Ovary (tissue), 9 donors: ENCODE measurements around the gene SMOC2. TPM values are rescaled to one million over a fixed set of nuclear protein-coding genes. Genes with fewer than 3 reads are reported as not detected.
A peak's percentile ranks its signal among the peaks of the same experiment; 100 is the strongest.

ENCODE experiments used
- DNase-seq, 5 donors: peaks; one replicate each; pipeline ENCODE4 v3.0.0-alpha.2; 2019 to 2020
- H3K27ac ChIP-seq, 2 donors: fragments of 200-600 bp; one replicate each; pipeline versions ENCODE4 v1.5.1 to v1.8.0; 2019 to 2022
- H3K27me3 ChIP-seq: fragments of 200-600 bp; one replicate; pipeline ENCODE4 v1.8.0; 2022
- H3K36me3 ChIP-seq: fragments of 200-600 bp; sonication (generic); one replicate; pipeline ENCODE4 v1.5.1; 2019
- H3K4me1 ChIP-seq: one replicate; pipeline ENCODE4 v1.8.1; 2013; ENCODE audit warnings: mild to moderate bottlenecking, moderate library complexity; ENCODE audit not compliant: insufficient read depth
- H3K4me3 ChIP-seq: fragments of 200-600 bp; sonication (generic); one replicate; pipeline ENCODE4 v1.5.1; 2017
- H3K9me3 ChIP-seq, 2 donors: fragments of 200-600 bp in 1 of 2; sonication (generic) in 1 of 2; one replicate each; pipeline versions ENCODE4 v1.5.1 to v1.8.1; 2013 to 2019; ENCODE audit warnings: mild to moderate bottlenecking in 1 of 2, moderate library complexity in 1 of 2
- CTCF ChIP-seq, 3 donors: fragments of 450-650 bp in 2 of 3; fragments of 200-600 bp in 1 of 3; IDR thresholded peaks; one replicate each; pipeline versions ENCODE4 v1.5.1 to v1.8.0; 2016 to 2022; ENCODE audit warnings: antibody characterized with exemption in 3 of 3, mild to moderate bottlenecking in 1 of 3
- EP300 ChIP-seq: sonication (generic); formaldehyde crosslinking; IDR thresholded peaks from one replicate; pipeline ENCODE4 v1.6.1; 2017; ENCODE audit warnings: antibody characterized with exemption
- POLR2A ChIP-seq: fragments of 450-650 bp; IDR thresholded peaks from one replicate; pipeline ENCODE4 v1.6.1; 2017; ENCODE audit warnings: antibody characterized with exemption, mild to moderate bottlenecking, moderate library complexity
- WGBS, 3 donors: extraction: QIAGEN DNeasy Blood & Tissue Kit in 1 of 3; methylation state at CpG; one replicate each; pipeline versions ENCODE4 v1.1.5 to v1.1.7; 2013 to 2017; 5-methylcytosine and 5-hydroxymethylcytosine counted together
- intact Hi-C, 4 donors: fragments of 100-400 bp; cut with DNase I; formaldehyde crosslinking; loops; one replicate each; pipeline versions ENCODE4 v1.11.0 to v1.15.1; 2022 to 2023
- polyA plus RNA-seq, 2 donors: library from polyadenylated mRNA; stranded (reverse); fragments of 200-250 nt in 1 of 2; fragments of 350-450 nt in 1 of 2; fragmentation: Illumina TruSeq in 1 of 2; extraction: RNeasy Lipid Tissue Mini Kit (QIAGEN cat#74804) in 1 of 2; gene quantifications; one replicate each; pipeline ENCODE4 v1.2.3, GENCODE V29; 2013 to 2014
- total RNA-seq, 7 donors: library from RNA; depleted of rRNA in 2 of 7; stranded (reverse); fragments of >200 nt in 2 of 7; fragmentation: NEBNext Ultra II Directional in 3 of 7; extraction: Animal tissue kit (Norgen Biotek cat#: 25700) in 3 of 7; gene quantifications; one replicate each; pipeline versions ENCODE4 v1.1.0 to v1.2.4, GENCODE V29; 2016 to 2023
- donor health status: DM: no; HTN: no; CAD: no; lungs with moderate emphysema.
- donor health status: DM: no; HTN: no; CAD: no.
- donor health status: Bipolar disorder and iron deficiency.
- donor health status: DM: yes; HTN: yes; CAD: no.
- donor health status: DM: no; HTN: no; CAD: no.
- donor health status: DM: yes; HTN: yes; CAD: no.

The SMOC2 gene
- total and polyA plus RNA-seq, 9 donors, result 84.4 to 272 (median 129) TPM

- no peak overlapping the region for H3K27ac ChIP-seq
- TF ChIP-seq EP300, result no peak
- TF ChIP-seq CTCF (IDR thresholded peaks at IDR 0.05), result no peak
- no peak for TF ChIP-seq POLR2A
- H3K4me3 ChIP-seq, result no peak overlapping the region
- H3K9me3 ChIP-seq, result no peaks in the 10 kb centered on the region
- 83 to 93% (median 92%) methylated on average over 13 to 14 of the region's 14 CpGs for WGBS, 3 donors
- H3K27me3 ChIP-seq, result no peaks in the 10 kb centered on the region
- peaks cover 2% of the 10 kb centered on the region for H3K4me1 ChIP-seq
- intact Hi-C loops, result loop anchor here in 1 of 4 donors (10.0 kb wide), 1 partner anchor 237 kb away; no protein-coding TSS in a partner anchor
- no peak for DNase-seq
- H3K36me3 ChIP-seq, result no peaks in the 10 kb centered on the region
These were observed 170.7 kb downstream of the SMOC2 start for GRCh38 chr6:168611691-168612090.

DNA sequence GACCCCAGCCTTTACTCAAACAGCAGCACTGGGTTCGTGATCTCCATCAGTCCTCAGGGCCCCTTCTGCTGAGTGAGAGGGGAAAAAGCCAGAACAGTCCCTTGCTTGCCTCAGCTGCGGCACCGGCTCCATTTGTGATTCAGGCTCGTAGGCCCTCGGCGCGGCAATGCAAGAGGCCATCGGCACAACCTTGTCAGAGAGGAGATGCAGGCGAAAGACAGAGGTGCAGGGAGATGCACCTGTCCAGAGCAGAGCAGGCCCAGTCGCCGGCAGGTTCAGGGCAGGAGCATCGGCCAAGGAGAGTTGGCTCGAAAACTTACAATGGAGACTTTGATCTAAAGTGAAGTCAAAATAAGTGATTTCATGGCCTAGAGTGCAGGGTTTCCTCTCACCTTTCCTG, 171.6 kb downstream of the SMOC2 start:
- Histone ChIP-seq H3K36me3 (no peaks in the 10 kb centered on the region), H3K27me3 (no peaks in the 10 kb centered on the region), H3K4me1 (peaks cover 7% of the 10 kb centered on the region), H3K9me3 (no peaks in the 10 kb centered on the region), H3K4me3 (no peak overlapping the region), H3K27ac (no peak overlapping the region)
- intact Hi-C loops, result loop anchor here in 1 of 4 donors (10.0 kb wide), 1 partner anchor 238 kb away; no protein-coding TSS in a partner anchor
- DNase-seq, result no peak
- 93 to 98% (median 96%) methylated on average over 13 of the region's 13 CpGs for WGBS, 3 donors
- TF ChIP-seq CTCF (IDR thresholded peaks at IDR 0.05), result no peak
- TF ChIP-seq POLR2A, result no peak
- TF ChIP-seq EP300, result no peak

DNA sequence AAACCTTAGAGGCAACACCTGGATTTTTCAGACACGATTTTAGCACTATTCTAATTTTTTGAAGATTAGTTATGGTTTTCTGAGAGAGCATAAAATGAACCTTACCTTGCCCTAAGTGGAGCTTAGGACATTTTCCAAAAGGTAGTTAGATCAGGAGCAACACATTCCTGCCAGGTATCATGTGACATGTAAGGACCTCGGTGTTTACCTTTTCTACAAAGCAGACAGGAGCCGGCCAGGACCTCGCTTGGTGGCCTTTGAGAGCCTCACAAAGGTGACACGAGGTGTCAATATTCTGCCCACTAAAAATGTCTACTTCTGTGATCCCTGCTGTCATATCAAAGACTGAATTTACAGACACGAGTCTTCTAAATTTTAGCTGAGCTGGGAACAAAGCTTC, 174.9 kb downstream of the SMOC2 start:
- DNase-seq, result no peak

DNA sequence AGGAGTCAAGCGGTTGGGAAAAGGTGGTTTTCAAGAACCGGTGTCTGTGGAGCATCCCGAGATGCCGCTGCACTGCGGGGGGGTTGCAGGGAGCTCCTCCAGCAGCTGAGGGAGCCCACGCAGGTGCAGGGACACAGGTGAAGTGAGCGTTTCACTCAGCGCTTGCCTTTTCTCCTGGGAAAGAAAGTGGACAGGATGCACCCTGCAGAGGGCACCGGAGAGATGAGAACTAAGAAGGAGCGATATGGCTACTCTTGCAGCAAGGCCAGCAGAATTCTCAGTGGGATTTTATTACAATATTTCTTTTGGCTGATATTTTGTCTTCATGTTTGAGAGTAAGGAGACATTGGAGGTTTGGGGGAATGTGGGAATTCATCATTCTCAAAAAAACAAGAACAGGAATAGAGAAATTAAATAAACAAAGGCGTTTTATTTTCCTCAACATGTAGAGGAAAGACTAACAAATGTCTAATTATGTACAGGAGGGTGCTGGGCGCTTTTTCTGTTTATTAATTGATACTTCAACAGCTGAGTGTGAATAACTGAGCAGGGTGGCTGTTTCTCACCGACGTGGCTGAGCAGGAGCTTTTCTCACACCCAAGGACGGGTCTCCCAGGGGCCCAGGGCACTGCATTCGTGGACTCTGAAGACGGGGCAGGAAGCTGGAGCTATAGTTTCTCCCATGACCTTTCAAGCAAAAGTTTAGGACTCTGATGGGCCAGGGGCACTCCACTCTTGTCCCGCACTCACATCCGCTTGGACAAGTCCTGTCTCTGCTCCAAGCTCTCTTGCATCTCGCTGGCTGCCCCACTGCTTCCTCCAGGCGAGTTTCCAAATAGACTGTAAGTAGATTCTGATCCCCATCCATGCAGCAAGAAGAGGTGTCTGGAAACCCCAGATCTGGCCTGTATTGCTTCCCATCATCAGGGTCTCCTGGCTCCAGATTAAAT, 176.1 kb downstream of the SMOC2 start:
- intact Hi-C loops, result loop anchor here in 2 of 4 donors (2.0 to 10.0 kb wide), 3 partner anchors 242 to 268 kb away; no protein-coding TSS in a partner anchor
- H3K4me3 ChIP-seq, result no peak overlapping the region
- H3K36me3 ChIP-seq, result no peaks in the 10 kb centered on the region
- DNase-seq, result peak in 4 of 5 donors; percentile 39 to 60 (median 56)
- H3K4me1 ChIP-seq, result peaks cover 5% of the 10 kb centered on the region
- H3K27ac ChIP-seq, result no peak overlapping the region
- WGBS, 3 donors, result 42 to 68% (median 56%) methylated on average over 21 of the region's 21 CpGs
- TF ChIP-seq CTCF (IDR thresholded peaks at IDR 0.05), result peak; percentile 16 to 25 (median 23)
- TF ChIP-seq POLR2A, result no peak
- no peaks in the 10 kb centered on the region for H3K27me3 ChIP-seq
- H3K9me3 ChIP-seq, result no peaks in the 10 kb centered on the region

More for the DNA sequence above, 174.9 kb downstream of the SMOC2 start:
- no peak overlapping the region for H3K27ac ChIP-seq
- H3K4me3 ChIP-seq, result no peak overlapping the region
- intact Hi-C loops, result loop anchor here in 2 of 4 donors (2.0 to 10.0 kb wide), 3 partner anchors 241 to 269 kb away; no protein-coding TSS in a partner anchor
- TF ChIP-seq EP300 (no peak), CTCF (IDR thresholded peaks at IDR 0.05) (no peak), POLR2A (no peak)
- no peaks in the 10 kb centered on the region for H3K9me3 ChIP-seq
- WGBS, 3 donors, result 93 to 95% (median 94%) methylated on average over 6 of the region's 6 CpGs
- H3K4me1 ChIP-seq, result peaks cover 5% of the 10 kb centered on the region
- no peaks in the 10 kb centered on the region for H3K27me3 ChIP-seq
- no peaks in the 10 kb centered on the region for H3K36me3 ChIP-seq
